Endothelial cell (in vitro differentiated cells): ENCODE data around the gene EPM2A. TPM values are rescaled to one million over a fixed set of nuclear protein-coding genes. Genes with fewer than 3 reads are reported as not detected.

Source experiments
- DNase-seq: peaks from one replicate; pipeline ENCODE4 v3.0.0; 2021; ENCODE audit warnings: low spot score
- H3K27ac Mint-ChIP-seq: one replicate; pipeline ENCODE4 v1.8.0; 2021; ENCODE audit warnings: mixed read lengths, inconsistent platforms; ENCODE audit not compliant: unreplicated experiment
- H3K27me3 Mint-ChIP-seq: one replicate; pipeline ENCODE4 v1.8.0; 2021; ENCODE audit warnings: mild to moderate bottlenecking, moderate library complexity, mixed read lengths, inconsistent platforms; ENCODE audit not compliant: unreplicated experiment
- H3K36me3 Mint-ChIP-seq: one replicate; pipeline ENCODE4 v1.8.0; 2021; ENCODE audit warnings: mild to moderate bottlenecking, low read depth, mixed read lengths, inconsistent platforms; ENCODE audit not compliant: unreplicated experiment
- H3K4me1 Mint-ChIP-seq: one replicate; pipeline ENCODE4 v1.8.0; 2021; ENCODE audit warnings: mild to moderate bottlenecking, mixed read lengths, inconsistent platforms; ENCODE audit not compliant: unreplicated experiment
- H3K4me3 Mint-ChIP-seq: one replicate; pipeline ENCODE4 v1.8.0; 2021; ENCODE audit warnings: mild to moderate bottlenecking, mixed read lengths, inconsistent platforms; ENCODE audit not compliant: unreplicated experiment
- H3K9me3 Mint-ChIP-seq: one replicate; pipeline ENCODE4 v1.8.0; 2021; ENCODE audit warnings: mixed read lengths, inconsistent platforms; ENCODE audit not compliant: unreplicated experiment
- CTCF ChIP-seq: fragments of 200-600 bp; sonication (generic); IDR thresholded peaks from one replicate; pipeline ENCODE4 v1.5.0; 2021; ENCODE audit warnings: antibody characterized with exemption; ENCODE audit not compliant: unreplicated experiment
- total RNA-seq: library from RNA; stranded (reverse); fragmentation: NEBNext Ultra II Directional; extraction: Animal tissue kit (Norgen Biotek cat#: 25700); gene quantifications from one replicate; pipeline ENCODE4 v1.2.1, GENCODE V29; 2021; ENCODE audit not compliant: unreplicated experiment

The EPM2A gene
- total RNA-seq, 1 donor from 2014 or later, result 6.1 TPM

DNA sequence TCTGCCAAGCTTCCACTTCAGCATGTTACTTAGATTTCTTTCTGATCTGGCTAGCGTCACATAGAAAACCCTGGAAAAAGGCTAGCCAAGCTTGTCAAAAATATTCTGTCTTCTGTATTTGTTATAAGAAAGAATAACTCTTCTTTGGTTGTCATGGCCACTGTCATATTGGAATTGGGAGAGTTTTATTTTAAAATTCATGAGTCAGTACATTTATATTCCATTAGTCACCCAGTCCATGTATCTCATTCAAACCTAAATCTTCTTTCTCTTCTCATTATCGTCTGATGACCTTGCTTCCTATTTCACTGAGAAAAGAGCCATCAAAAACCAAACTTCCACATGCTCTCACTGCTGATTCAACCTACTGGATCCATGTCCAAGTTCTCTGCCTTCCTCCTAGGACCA lies 65.7 kb downstream of the EPM2A start:
- no peak for DNase-seq
- Mint-ChIP-seq H3K27me3 (no peaks in the 10 kb centered on the region), H3K9me3 (no peaks in the 10 kb centered on the region), H3K4me1 (peaks cover 4% of the 10 kb centered on the region), H3K27ac (no peak overlapping the region), H3K4me3 (no peak overlapping the region), H3K36me3 (no peaks in the 10 kb centered on the region)
- TF ChIP-seq CTCF, result no peak

DNA sequence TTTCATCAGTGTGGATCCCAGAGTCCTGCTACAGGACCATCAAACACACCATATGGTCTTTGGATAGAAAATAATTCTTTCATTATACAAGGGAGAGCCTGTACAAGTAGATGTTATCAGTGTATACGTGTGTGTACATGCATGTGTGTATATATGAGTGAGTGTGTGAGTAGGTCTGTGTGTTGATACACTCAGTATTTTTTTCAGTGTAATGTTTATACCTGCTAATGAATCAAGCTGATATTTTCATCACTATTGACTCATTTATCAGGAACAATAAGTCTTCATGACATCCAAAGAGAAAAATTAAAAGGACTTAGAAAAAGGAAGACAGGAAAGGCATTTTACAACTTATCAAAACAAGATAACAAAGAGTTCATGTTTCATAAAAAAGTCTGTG lies 66.5 kb downstream of the EPM2A start:
- Mint-ChIP-seq H3K27ac (no peak overlapping the region), H3K4me1 (peaks cover 4% of the 10 kb centered on the region), H3K4me3 (no peak overlapping the region), H3K9me3 (no peaks in the 10 kb centered on the region), H3K27me3 (no peaks in the 10 kb centered on the region), H3K36me3 (no peaks in the 10 kb centered on the region)
- DNase-seq, result no peak
- no peak for TF ChIP-seq CTCF

- no peak overlapping the region for H3K27ac Mint-ChIP-seq
- H3K9me3 Mint-ChIP-seq, result no peaks in the 10 kb centered on the region
- H3K36me3 Mint-ChIP-seq, result peaks cover 4% of the 10 kb centered on the region
- peaks cover 14% of the 10 kb centered on the region for H3K4me1 Mint-ChIP-seq
- no peak overlapping the region for H3K4me3 Mint-ChIP-seq
- no peak for DNase-seq
- no peak for TF ChIP-seq CTCF
- no peaks in the 10 kb centered on the region for H3K27me3 Mint-ChIP-seq
Observed at GRCh38 chr6:145660676-145661075, 74.6 kb downstream of the EPM2A start.

- Mint-ChIP-seq H3K27me3 (no peaks in the 10 kb centered on the region), H3K4me3 (no peak overlapping the region), H3K9me3 (no peaks in the 10 kb centered on the region), H3K27ac (no peak overlapping the region), H3K36me3 (no peaks in the 10 kb centered on the region), H3K4me1 (peaks cover 11% of the 10 kb centered on the region)
- no peak for TF ChIP-seq CTCF
- DNase-seq, result no peak
Observed at GRCh38 chr6:145656128-145656527, 79.2 kb downstream of the EPM2A start.

DNA sequence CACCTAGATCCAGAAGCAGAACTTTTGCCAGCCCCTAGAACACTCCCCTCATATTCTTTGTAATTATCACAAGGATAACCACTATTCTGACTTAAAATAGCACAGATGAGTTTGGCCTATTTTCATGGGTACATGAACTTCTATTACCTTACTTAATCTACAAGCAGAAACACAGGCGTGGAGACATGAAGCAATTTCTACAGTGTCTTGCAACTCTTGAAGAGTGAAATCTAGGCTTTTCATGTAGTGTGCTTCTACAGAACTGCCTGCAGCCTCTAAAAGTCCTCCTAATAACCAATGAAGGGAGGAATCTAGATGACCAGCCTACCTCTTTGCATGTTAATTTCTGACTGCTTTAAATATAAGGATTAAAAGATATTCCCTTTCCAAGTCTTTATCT lies 82.7 kb downstream of the EPM2A start:
- Mint-ChIP-seq H3K27me3 (no peaks in the 10 kb centered on the region), H3K4me3 (no peak overlapping the region), H3K27ac (no peak overlapping the region), H3K9me3 (no peaks in the 10 kb centered on the region), H3K36me3 (no peaks in the 10 kb centered on the region), H3K4me1 (peaks cover 11% of the 10 kb centered on the region)
- no peak for TF ChIP-seq CTCF
- DNase-seq, result no peak
